Frontal cortex (tissue), 4 donors: ENCODE results near the gene MACROH2A1. TPM values are rescaled to one million over a fixed set of nuclear protein-coding genes. Genes with fewer than 3 reads are reported as not detected.

Source experiments
- DNase-seq, 2 donors: peaks; one replicate each; pipeline ENCODE4 v3.0.0; 2012; ENCODE audit warnings: low spot score in 2 of 2
- FAIRE-seq: peaks from 2 replicates; lab custom pipeline; 2012; peaks lifted over from hg19 to GRCh38; lab: Jason Lieb, UNC
- total RNA-seq: library from RNA; depleted of rRNA; stranded (reverse); fragments of >200 nt; gene quantifications from one replicate; pipeline ENCODE4 v1.2.3, GENCODE V29; 2014
- donor health status: control.
- donor health status: control.
- donor health status: control.

The MACROH2A1 gene
- total RNA-seq, 1 donor from 2014 or later = 134 TPM

DNA sequence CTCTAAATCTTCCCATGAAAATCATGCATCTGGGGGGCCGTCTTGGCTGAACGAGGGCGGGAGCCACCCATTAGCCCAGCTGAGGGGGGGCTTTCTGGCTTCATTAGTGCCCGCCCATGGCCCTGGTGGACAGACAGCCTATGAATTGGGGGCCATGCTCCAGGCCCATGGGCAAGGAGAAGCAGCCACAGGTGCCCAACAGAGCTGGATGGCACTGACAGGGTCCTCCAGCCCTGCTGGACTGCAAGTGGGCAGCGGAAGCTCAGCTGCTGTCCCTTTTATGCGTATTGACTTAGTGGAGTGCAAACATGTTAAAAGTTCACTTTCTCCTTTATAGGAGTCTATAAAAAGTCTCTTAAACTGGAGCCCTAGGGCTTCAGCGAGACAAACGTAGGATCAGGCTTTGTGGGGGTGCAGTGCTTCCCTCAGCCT lies 75.3 kb downstream of the MACROH2A1 start:
- FAIRE-seq (no peak), DNase-seq (no peak)

DNA sequence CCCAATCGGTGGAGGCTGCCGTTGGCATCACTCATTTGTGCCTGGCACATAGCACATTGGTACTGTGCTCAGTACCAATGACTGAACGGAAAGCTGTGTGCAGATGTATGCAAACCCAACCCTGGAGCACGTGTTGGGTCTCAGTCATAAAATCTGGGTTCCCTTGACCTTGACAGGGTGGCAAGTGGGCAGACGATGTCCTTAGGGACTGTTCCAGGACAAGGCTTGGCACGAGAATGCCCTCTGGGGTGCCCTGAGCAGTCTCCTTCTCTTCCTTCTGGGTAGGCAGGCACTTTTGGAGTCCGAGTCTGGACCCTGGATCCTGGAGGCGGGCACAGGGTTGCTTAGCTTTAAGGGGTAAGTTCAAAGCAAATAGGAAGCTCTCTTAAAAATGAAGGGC lies 75.8 kb downstream of the MACROH2A1 start:
- DNase-seq = no peak

GRCh38 chr5:135322744-135323143 lies 76.3 kb downstream of the MACROH2A1 start:
- FAIRE-seq (no peak), DNase-seq (no peak)

More for the DNA sequence above, 75.8 kb downstream of the MACROH2A1 start:
- FAIRE-seq = no peak

GRCh38 chr5:135322271-135322670 lies 76.8 kb downstream of the MACROH2A1 start:
- DNase-seq = no peak
- FAIRE-seq = no peak

DNA sequence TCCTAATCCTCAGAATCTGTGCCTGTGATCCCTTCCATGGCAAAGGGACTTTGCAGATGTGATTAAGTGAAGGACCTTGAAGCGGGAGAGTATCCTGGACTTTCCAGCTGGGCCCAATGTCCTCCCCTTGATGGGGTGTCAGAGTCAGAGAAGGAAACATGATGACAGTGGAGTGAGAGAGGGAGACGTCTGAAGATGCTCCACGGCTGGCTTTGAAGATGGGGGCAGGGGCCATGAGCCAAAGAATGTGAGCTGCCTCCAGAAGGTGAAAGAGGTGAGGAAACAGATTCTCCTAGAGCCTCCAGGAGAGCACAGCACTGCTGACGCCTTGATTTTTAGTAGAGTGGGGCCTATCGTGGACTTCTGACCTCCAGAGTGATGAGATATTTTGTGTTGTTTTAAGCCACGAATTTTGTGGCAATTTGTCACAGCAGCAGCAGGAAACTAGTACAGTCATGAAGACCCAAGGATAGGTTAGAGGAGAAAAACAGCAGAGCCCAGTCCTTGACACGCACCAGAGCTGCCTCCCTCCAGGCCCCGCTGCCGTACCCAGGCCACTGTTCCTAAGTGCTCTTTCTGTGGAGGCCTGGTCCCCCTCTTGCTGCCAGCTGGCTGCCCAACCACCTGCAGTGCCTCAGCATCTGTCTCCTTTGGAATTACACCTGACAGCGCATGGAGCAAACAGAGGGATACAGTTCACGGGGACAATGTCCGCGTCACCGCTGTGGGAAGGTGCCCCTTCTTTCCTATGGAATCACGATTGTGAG lies 78.1 kb downstream of the MACROH2A1 start:
- DNase-seq = no peak
- FAIRE-seq = no peak

DNA sequence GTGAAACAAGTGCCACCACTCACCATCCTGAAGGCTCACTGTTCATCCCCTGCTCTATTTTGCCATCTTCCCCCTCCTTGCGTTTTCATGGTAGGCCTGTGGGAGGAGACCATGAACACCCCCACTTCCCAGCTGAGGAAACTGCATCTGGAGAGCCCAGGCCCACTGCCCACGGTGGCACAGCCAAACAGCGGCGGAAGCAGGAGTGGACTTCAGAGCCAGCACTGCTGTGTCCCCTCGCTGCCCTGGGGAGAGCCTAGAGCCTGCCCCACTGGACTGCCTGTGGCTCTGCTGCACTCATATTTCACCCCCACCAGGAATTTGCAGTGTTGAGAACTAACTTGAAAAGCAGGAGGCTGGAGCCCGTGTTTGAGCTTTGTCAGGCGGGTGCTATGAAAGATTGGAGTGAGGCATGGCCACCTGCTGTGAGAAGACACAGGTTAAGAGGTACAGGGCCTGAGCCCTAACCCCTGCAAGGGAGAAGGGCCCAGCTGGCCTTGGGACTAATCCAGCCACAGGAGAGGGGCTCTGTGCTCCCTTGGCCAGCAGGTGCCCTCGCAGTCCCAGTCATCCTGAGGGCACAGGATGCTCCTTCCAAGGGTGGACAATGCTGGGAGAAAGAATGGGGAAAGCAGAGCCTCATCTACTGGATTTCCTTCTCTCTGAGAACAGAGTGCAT lies 79.0 kb downstream of the MACROH2A1 start:
- DNase-seq (no peak), FAIRE-seq (no peak)

DNA sequence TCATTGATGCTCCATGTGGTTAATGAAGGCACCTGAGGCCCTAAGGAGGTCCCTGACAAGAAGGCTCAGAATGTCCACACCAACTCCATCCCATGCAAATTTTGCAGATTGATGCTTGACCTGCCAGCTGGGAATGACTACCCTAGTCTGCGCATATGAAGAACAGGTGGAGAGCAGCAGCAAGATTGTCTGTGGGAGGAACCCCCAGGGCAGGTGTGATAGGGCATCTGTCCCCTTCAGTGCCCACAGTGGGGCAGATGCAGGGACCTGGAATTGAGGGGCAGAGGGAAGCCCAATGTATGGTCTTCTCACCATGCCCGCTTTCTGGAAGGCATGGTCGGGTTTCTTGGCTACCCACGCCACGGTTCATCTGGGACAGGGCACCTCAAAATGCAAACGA lies 79.6 kb downstream of the MACROH2A1 start:
- FAIRE-seq (no peak), DNase-seq (no peak)

DNA sequence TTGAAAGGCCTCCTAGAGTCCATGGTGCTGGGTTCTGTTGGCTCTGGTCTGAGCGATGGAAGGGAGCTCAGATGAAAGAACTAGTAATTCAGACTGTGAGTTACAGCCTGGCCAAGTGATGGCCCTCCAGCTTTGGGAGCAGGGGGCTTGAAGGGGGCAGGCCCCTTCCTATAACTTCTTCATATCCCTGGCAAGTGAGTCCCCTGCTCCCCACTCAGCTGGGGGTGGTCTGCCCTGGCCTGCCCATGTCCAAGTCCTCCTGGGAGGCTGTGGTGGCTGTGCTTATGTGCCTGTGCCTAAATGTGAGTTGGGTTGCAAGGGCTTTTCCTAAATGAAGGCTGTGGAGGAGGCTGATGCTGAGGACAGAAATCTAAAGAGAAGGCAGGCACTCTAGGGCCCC lies 80.1 kb downstream of the MACROH2A1 start:
- FAIRE-seq (no peak), DNase-seq (no peak)

DNA sequence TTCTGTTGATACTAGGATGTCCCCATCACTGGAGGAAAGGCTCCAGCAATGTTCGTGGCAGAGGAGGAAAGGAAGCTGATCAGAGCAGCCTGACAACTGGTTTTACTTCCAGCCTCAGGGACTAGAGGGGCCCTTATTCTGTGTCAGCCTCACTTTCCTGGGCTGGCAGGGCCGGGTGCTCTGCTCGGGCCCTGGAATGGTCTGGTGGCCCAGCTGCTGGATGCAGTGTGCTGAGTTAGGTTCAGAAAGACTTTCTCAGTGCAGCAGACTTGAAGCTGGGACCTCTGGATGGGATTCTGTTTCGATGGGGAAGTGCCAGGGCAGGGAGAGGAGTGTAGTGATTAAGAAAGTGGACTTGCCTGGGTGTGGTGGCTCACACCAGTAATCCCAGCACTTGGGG lies 81.0 kb downstream of the MACROH2A1 start:
- no peak for FAIRE-seq
- DNase-seq = no peak

- FAIRE-seq (no peak), DNase-seq (no peak)
These were observed 81.7 kb downstream of the MACROH2A1 start for GRCh38 chr5:135317286-135317685.

- no peak for DNase-seq
- no peak for FAIRE-seq
These were observed 83.6 kb downstream of the MACROH2A1 start for GRCh38 chr5:135315386-135315785.

GRCh38 chr5:135313946-135314345 lies 85.1 kb downstream of the MACROH2A1 start:
- no peak for FAIRE-seq
- no peak for DNase-seq

GRCh38 chr5:135313405-135313804 lies 85.6 kb downstream of the MACROH2A1 start:
- DNase-seq (no peak), FAIRE-seq (no peak)

DNA sequence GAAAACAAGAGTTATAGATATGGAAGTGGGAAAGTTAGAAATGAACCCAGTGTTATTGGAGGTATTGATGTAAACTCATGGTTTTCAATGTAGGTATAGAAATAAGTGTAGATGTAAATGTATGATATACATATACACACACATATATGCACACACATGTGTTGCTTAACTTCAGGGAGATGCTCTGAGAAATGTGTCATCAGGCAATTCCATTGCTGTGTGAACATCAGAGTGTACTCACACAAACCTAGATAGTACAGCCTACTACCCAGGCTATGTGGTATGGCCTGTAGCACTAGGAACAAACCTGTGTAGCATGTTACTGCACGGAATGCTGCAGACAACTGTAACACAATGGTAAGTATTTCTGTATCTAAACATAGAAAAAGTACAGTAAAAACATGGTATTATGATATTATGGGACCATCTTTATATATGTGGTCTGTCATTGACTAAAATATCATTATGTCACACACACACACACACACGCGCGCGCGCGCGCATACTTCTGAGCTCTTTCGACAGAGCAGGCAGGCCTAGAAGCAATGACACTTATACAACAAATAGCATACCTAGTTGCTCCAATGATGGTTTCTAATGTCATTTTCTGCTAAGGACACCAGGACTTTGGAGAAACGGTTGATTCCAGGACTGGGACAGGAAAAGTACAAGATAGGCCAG lies 86.6 kb downstream of the MACROH2A1 start:
- no peak for DNase-seq
- FAIRE-seq = no peak

DNA sequence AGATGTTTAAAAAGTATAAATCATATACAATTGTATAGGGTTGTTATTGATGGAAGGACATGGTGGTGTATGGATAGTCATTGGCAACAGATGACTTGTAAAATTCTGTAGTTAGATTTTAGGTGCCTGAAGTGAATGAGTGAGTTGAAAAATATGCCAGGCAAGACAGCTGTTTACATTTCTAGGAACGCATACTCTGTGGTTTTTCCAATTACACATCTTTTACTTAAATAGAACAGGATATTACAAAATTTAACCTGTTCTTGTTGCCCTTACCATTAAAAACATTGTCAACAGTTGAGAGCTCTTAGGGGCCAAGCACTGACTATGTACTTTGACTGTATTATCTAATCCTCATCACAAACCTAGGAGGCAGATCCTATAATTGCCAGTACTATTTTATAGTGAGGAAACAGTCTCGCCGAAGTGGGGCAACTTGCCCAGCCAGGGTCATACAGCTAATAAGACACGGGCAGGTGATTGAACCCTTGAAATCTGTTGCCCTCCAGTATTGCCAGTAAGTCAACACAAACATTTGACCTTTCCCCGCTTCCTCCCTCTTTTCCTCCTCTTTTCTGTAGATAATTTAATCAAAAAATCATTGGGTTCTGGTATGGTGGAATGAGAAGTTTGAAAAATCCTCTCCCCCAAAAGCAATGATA lies 88.6 kb downstream of the MACROH2A1 start:
- no peak for DNase-seq
- no peak for FAIRE-seq

DNA sequence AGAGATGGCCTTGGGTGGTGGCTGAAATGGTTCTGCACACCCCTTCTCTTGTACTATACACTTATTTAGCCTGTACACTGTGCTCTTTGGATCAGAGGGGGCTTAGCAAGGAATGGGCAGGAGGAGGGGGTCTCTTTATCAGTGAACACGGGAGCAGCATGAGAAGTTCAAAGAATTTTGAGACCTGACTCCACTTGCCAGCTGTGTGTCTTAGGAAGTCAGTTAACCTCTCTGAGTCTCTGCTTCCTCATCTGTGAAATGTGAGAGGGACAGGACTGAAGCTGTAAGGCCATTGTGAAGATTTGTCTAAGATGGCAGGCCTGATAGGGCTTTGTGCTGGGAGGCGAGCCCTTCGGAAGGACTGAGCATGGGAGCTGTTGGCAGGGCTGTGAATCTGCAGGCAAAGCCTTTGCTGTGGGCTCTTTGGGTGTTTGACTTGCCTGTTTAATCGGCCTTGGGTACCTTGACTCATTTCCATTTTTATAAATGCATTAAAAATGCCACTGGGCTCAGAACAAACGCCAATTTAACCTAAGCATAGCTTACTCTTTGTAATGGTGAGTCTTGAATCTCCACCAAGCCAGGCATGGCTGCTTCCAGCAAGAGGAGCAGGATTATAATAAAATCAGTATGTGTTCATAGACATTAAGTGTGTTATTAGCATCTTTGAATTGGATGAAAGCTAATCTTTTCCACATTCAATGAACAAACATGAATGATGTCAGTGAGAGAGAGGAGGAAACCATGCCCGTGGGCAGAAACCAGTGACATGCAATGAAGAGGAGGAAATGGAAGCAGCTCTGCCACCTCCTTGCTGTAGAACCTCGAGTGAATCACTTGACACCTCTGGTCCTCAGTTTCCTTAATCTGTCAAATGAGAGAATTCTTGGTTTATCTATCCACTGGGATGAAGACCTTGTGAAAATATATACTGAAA lies 89.4 kb downstream of the MACROH2A1 start:
- DNase-seq (no peak), FAIRE-seq (no peak)

GRCh38 chr5:135308752-135309151 lies 90.3 kb downstream of the MACROH2A1 start:
- DNase-seq = no peak

GRCh38 chr5:135308245-135308644 lies 90.8 kb downstream of the MACROH2A1 start:
- no peak for DNase-seq
- FAIRE-seq = no peak

More at GRCh38 chr5:135308752-135309151, 90.3 kb downstream of the MACROH2A1 start:
- FAIRE-seq = no peak
